GM21381 (cell line): ENCODE results near the gene TACR2.
A peak's percentile ranks its signal among the peaks of the same experiment; 100 is the strongest.

Experiments used
- ATAC-seq: cut with Tn5 transposase; IDR thresholded peaks from one replicate; pipeline ENCODE4 v1.9.1; 2021; ENCODE audit warnings: mild to moderate bottlenecking, moderate library complexity; ENCODE audit not compliant: unreplicated experiment

TACR2 gene

GRCh38 chr10:69421611-69422308 lies 5.0 kb upstream of the TACR2 start:
- ATAC-seq, result no peak

DNA sequence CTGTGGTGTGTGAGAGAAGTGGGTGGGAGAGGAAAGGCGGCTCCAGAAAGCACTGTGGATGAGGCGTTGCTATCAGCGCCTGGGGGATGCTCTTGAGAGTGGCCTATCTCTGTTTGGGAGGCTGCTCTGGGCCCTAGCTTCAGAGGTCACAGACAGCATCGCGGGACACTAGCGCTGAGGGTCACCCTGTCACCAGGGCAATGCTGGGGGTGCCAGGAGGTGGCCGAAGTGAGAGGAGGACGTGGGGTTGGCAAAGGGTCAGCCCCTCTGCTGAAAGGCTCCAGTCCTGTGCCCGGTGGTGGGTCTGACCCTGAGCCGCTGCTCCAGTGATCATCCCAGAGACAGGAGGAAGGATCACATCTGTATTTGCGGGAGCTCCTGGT lies 3.0 kb upstream of the TACR2 start:
- no peak for ATAC-seq

GRCh38 chr10:69419096-69419743 lies 2.5 kb upstream of the TACR2 start:
- ATAC-seq, result no peak

DNA sequence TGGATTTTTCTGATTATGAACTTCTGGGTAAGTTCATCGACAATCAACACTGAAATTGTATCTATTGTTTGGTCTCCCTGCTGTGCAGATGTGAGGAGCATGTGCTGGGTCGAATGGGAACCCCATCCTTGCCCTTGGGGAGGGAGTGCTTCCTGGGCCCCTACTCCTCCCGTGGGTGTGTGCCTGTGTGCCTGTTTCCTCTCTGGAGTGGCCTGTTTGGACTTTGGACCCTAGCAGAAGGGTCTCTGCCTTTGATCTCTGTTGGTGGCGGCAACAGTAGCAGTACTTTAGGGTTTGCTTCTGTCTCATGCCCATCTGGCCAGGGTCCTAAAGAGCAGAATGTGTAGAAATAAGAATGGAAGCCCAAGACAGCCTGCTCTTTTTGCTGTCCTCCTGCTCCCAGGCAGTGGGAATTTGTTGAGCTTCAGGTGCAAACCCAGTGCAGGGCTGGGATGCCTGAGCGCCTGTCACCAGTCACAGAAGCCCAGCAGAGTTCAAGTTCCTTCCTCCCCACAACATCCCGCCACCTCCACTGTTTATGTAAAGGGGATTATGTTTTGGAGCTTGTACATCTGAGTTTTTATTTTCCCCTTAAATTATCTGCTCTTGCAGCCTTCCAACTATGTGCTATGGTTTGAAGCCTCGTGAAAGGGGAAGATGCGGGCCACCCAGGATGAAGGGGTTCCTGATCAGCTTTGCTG lies 1.5 kb upstream of the TACR2 start:
- ATAC-seq, result no peak

DNA sequence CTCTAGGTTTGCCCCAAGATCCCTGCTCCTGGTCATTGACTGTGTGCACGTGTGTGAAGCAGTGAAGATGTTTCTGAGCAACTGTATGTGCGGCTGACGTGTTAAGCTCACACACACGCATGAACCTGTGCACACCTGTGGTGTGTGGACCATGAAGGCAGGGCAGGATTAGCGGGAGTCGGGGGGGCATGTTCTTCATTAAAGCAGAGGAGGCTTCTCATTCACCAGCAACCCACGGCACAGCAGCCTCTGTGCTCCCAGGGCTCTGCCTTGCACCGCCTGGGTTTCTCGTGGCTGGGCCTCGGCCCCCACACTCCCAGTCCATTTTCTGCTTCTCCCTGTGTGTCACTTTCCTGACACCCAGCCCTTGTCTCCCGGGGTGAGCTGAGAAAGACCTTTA lies 824 bp upstream of the TACR2 start:
- no peak for ATAC-seq

GRCh38 chr10:69415951-69416350 lies 767 bp downstream of the TACR2 start:
- ATAC-seq, result no peak

- no peak for ATAC-seq
Measured at GRCh38 chr10:69415049-69415448, 1.7 kb downstream of the TACR2 start.

GRCh38 chr10:69414036-69415018 lies 2.4 kb downstream of the TACR2 start:
- ATAC-seq, result no peak

GRCh38 chr10:69413221-69413865 lies 3.4 kb downstream of the TACR2 start:
- ATAC-seq, result no peak

GRCh38 chr10:69412232-69412790 lies 4.4 kb downstream of the TACR2 start:
- ATAC-seq, result no peak

DNA sequence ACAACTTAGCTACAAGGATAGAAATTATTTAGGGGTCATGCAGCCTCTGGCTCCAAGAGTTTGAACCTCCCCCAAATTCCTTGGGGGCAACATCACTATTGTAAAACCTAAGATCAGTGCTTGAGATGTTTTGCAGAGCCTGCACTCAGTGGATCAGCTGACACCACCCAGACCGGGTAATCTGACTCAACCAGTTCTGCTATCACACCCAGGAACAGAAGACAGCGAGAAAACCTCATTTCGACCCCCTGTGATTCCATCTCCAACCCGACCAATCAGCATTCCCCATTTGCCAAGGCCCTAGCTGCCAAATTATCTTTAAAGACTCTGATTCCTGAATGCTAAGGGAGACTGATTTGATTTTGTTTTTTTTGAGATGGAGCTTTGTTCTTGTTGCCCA lies 5.2 kb downstream of the TACR2 start:
- ATAC-seq, result no peak

GRCh38 chr10:69410487-69410886 lies 6.2 kb downstream of the TACR2 start:
- ATAC-seq, result no peak

GRCh38 chr10:69409968-69410367 lies 6.8 kb downstream of the TACR2 start:
- ATAC-seq, result no peak

DNA sequence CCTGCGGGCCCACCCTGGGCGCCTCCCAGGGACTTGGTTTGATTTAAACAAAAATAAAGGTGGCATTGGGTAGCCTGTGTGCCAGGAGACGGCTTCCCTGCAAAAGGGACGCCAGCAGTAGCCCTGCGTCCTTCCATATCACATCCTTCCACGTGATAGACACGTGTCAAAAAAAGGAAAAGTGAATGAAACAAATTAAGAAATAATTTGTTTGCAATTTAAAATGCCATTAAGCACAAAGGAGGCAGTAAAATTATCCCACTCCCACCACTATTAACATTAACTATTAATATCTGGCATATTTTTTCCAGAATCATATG lies 7.6 kb downstream of the TACR2 start:
- no peak for ATAC-seq

- ATAC-seq, result peak; percentile 81
Measured at GRCh38 chr10:69408318-69409175, 8.2 kb downstream of the TACR2 start.

DNA sequence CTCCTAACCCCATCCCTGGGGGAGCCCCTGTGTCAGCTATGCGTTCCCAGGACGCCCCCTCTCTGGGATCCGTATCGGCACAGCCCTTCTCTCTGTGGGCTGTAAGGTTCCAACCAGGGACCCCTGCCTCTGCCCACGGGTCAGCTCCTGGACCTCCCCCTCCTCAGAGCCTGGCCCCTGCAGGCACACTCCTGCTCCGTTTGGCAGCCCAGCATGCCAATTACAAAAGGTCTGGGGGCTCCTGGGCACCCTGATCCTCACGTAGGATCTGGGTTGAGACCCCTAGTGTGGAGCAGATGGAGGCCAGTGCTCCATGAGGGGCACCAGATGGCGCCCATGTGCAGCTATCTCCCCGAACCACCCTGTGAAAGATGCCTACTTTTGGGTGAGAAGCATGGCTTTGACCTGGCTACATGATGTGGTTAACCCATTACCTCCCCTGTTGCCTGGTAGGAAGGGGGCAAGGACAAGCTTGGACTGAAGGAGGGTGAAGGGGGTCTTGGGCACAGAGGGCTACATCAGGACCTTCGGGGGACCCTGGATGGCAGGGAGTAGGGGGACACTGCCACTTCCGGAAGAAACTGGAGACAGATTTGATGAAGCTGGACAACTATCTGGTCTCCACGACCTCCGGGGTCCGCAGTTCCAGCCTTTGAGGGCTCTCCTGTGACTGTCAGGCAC lies 9.0 kb downstream of the TACR2 start:
- no peak for ATAC-seq

- no peak for ATAC-seq
Measured at GRCh38 chr10:69406816-69407580, 9.7 kb downstream of the TACR2 start.

DNA sequence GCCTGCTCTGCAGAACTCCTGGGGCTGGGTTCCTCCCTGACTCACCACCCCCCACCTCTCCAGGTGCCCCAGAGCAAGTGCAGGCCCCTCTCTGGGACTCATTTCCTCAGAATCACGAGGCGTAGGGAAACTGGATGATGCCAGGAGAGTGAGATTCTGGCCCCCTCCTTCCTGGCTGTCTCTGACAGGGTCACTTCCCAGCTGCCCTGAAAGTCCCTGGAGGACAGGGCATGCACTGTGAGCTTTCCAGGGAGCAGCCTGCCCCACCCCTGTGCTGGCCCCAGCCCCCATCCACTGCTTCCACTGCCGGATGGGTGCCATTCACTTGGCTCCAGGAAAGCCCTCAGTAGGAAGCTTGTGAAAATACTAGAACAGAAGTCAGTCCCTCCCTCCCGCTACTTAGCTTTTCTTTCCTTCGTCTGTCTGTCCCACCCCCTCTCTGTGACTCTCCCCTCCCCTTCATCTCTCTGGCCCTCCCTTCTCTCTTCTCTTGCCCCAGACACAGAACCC lies 10.4 kb downstream of the TACR2 start:
- ATAC-seq, result no peak
